HG02885 (cell line): ENCODE results near the gene ATP1A2.
"Not testable (repeated sequence)": the region's sequence is repeated elsewhere in the genome, so short reads cannot be mapped to it uniquely, and the experiment has no call there.

Experiments
- ATAC-seq: cut with Tn5 transposase; IDR thresholded peaks from one replicate; pipeline ENCODE4 v1.9.1; 2021; ENCODE audit warnings: mild to moderate bottlenecking; ENCODE audit not compliant: unreplicated experiment, poor library complexity

ATP1A2 gene

GRCh38 chr1:160122978-160123495 lies 7.5 kb downstream of the ATP1A2 start:
- no peak for ATAC-seq

DNA sequence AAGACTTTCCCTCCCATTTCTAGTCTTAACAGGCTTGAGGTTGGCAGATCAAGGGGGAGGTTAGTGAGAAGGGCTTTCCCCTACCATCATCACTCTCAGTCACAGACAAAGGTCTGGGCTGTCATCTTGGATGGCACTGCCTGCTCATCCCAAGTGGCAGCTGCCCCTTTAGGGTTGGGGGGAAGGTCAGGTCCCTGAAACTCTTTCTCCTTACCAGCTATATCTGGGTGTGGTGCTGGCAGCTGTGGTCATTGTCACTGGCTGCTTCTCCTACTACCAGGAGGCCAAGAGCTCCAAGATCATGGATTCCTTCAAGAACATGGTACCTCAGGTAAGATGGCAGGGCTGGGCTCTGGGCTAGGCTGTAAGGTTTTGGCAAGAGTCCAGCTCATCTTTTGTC lies 8.2 kb downstream of the ATP1A2 start:
- no peak for ATAC-seq

GRCh38 chr1:160124705-160125478 lies 9.3 kb downstream of the ATP1A2 start:
- no peak for ATAC-seq

DNA sequence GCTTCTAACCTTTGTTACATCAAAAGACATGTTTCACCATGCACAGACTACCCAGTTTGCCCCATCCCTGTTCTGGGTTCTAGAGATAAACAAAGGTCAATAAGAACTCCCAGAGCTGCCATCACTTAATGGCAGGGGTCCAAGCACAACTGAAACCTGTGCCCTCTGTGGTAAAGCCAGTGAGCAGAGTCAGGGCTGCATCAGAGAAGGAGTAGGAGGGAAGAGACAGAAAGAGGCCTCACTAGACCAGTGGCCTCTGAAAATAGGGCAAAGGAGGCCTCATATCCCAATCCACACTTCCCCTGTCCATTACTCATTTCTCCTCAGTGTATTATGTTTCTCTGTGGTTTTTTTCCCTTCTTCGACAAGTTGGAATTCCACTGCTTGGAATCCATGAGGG lies 10.2 kb downstream of the ATP1A2 start:
- ATAC-seq, result no peak

- ATAC-seq, result not testable (repeated sequence)
Observed at GRCh38 chr1:160126342-160126741, 10.8 kb downstream of the ATP1A2 start.

DNA sequence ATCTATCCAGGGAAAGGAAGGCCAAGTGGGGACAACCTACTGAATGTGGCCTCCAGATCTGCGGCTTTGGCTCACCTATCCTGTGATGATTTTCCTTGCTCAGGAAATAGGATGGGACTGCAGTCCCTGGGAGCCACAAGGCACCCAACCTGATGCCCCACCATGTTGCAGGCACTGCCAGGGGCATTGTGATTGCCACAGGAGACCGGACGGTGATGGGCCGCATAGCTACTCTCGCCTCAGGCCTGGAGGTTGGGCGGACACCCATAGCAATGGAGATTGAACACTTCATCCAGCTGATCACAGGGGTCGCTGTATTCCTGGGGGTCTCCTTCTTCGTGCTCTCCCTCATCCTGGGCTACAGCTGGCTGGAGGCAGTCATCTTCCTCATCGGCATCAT lies 11.8 kb downstream of the ATP1A2 start:
- ATAC-seq, result no peak

GRCh38 chr1:160127865-160128523 lies 12.4 kb downstream of the ATP1A2 start:
- no peak for ATAC-seq

GRCh38 chr1:160128636-160129035 lies 13.1 kb downstream of the ATP1A2 start:
- ATAC-seq, result no peak

DNA sequence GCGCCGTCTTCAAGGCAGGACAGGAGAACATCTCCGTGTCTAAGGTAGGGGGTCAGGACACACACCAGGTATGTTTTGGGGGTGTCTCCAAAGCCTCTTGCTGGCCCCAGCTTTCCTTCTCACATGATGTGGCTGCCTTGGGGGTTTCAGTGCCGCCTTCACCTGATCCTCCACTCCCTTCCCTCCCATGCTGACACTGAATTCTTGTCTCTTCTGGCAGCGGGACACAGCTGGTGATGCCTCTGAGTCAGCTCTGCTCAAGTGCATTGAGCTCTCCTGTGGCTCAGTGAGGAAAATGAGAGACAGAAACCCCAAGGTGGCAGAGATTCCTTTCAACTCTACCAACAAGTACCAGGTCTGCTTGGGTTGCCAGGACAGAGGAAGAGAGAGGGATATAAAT lies 13.5 kb downstream of the ATP1A2 start:
- no peak for ATAC-seq

GRCh38 chr1:160129558-160129957 lies 14.0 kb downstream of the ATP1A2 start:
- ATAC-seq, result no peak

- no peak for ATAC-seq
Observed at GRCh38 chr1:160129966-160130365, 14.4 kb downstream of the ATP1A2 start.

DNA sequence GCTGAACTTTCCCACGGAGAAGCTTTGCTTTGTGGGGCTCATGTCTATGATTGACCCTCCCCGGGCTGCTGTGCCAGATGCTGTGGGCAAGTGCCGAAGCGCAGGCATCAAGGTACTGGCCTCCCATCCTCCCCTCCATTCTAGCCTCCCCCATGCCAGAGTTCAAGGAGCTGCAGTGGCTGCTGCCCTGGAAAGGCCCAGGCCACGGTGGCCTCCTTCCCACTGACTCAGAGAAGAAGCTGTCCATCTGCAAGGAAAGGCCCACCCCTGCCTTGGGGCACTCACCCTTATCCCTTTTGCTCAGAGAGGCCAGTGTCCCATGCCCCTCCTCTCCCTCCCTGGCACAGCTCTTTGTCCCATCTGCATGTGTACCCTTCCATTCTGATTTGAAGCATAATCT lies 14.9 kb downstream of the ATP1A2 start:
- no peak for ATAC-seq

- ATAC-seq, result no peak
Observed at GRCh38 chr1:160130939-160131338, 15.4 kb downstream of the ATP1A2 start.

- ATAC-seq, result no peak
Observed at GRCh38 chr1:160131803-160132565, 16.4 kb downstream of the ATP1A2 start.

DNA sequence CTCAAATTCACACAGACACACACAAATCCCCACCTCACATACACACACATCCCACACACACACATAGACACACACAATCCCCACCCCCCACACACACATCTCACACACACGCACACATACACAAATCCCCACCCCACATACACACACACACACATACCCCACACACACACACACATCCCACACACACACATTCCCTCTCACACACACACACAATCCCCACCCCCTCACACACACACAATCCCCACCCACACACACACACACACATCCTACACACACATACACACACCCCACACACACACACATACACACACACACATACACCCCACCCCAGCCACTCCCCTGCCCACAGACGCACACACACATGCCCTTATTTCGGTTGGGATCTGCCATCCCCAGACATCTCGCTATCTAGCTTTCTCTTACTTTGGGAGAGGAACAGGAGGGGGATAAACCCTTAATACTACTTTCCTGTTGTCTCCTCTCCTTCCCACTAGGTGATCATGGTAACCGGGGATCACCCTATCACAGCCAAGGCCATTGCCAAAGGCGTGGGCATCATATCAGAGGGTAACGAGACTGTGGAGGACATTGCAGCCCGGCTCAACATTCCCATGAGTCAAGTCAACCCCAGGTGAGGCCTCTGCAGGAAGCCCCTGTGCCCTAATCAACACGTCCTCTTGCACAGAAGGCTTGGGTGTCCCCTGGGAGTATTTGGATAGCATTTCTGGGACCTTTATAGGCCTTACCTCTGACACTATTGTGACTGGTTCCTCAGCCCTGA lies 18.6 kb downstream of the ATP1A2 start:
- no peak for ATAC-seq

DNA sequence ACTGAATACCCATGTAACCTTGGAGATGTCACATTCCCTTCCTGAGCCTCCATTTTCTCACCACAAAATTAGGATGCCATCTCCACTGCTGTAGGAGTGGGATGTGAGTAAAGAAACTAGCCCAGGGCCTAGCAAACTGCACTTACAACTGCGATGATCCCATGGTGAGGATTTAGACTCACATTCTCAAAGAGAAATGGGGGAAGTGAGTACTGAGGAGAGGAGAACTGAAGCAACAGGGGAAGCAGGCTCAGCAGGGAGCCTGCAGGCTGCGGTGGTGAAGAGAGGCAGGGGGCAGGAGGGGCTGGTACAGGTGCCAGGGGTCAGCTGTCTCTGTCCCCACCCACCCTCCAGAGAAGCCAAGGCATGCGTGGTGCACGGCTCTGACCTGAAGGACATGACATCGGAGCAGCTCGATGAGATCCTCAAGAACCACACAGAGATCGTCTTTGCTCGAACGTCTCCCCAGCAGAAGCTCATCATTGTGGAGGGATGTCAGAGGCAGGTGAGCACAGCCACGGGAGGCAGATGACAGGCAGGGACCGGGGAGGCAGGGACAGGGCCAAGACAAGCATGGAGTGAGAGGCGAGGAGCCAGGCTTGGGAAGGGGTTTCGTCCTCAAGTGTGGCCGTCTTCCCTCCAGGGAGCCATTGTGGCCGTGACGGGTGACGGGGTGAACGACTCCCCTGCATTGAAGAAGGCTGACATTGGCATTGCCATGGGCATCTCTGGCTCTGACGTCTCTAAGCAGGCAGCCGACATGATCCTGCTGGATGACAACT lies 19.4 kb downstream of the ATP1A2 start:
- no peak for ATAC-seq

DNA sequence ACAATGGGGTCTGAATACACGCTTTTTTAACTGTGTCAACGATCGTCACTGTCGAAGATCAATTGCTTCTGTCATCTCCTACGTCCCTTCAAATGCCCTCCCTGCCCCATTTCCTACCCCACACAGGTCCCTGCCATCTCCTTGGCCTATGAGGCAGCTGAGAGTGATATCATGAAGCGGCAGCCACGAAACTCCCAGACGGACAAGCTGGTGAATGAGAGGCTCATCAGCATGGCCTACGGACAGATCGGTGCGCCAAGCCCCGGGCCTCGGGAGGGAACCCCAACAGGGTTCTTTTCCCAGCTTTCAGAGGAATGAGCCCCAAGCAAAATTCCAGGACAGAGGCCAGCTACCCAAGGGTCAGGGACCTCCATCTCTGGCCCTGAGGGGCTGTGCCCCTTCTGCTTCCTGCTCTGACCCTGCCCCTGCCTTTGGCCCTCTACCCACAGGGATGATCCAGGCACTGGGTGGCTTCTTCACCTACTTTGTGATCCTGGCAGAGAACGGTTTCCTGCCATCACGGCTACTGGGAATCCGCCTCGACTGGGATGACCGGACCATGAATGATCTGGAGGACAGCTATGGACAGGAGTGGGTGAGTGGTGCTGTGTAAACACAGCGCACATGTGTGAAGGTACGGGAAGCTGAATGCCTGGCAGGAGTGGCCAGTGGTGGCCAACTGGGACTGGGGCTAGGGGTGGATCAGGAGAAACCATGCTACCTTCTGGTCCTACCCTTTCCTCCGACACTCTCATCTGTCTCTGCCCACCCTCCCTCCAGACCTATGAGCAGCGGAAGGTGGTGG lies 20.8 kb downstream of the ATP1A2 start:
- no peak for ATAC-seq

DNA sequence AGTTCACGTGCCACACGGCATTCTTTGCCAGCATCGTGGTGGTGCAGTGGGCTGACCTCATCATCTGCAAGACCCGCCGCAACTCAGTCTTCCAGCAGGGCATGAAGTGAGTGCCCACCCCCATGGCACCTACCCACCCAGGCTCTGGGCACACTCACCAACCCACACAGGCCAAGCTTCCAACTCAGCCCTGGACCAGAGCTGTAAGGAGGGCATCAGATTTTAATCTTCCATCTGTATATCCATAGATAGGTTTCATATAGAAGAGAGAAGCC lies 21.3 kb downstream of the ATP1A2 start:
- ATAC-seq, result no peak
